Fibroblast of skin of scalp (primary cell): Measurements from ENCODE around the gene SLC26A4.

ENCODE experiments used
- DNase-seq: peaks from one replicate; pipeline ENCODE4 v3.0.0-alpha.2; 2013

Gene SLC26A4

DNA sequence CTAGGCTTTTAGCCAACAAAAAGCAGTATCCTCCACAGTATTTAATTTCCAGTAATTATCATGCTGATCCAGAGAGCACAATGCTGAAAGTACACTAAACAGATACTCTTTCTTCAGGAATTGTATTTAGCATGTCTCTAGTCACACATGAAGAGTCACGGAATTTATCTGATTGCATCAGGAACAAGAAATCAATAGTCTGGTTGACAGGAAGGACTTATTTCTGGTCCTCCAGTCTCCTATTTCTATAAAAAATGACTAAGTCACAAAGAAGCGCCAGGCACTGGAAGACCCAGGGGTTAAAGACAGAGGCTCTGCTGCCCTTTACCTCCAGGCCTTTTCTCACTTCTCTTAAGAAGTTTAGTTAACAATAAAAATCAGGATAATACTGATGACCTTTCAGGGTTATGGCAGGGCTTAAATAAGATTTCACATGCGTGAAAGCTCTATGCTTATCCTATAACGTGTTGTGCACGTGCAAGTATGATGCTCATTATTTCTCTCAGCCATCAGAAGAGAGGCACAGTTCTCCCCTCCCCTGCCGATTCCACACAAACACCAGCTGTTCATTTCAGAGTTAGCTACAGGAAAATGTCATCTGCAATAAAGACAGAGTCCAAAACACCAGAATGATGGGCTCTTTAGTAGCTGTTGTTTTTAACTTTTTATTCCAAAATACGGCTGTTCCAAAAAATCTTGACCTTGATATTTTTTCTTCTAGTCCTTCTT lies 36.9 kb downstream of the SLC26A4 start:
- DNase-seq, result no peak

GRCh38 chr7:107700570-107700969 lies 39.9 kb downstream of the SLC26A4 start:
- no peak for DNase-seq

GRCh38 chr7:107701191-107701590 lies 40.6 kb downstream of the SLC26A4 start:
- DNase-seq, result no peak

DNA sequence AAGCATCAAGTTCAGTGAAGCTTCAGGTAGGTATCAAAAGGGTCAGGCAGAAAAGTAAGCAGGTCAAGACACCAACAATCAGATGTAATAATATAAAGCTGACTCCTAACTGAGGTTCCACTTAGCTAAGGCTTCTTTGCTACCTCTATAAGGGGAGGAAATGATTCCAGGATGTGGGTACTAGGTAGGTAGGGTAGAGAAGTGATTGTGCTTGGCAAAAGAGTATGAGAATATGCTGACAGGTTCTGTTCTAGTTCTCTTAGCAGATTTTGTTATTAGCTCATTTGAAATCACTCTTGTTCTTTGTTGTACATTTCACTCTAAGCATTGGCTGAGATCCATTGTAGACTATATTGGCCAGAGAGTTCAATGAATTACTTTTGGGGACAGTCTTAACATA lies 42.6 kb downstream of the SLC26A4 start:
- DNase-seq, result no peak

DNA sequence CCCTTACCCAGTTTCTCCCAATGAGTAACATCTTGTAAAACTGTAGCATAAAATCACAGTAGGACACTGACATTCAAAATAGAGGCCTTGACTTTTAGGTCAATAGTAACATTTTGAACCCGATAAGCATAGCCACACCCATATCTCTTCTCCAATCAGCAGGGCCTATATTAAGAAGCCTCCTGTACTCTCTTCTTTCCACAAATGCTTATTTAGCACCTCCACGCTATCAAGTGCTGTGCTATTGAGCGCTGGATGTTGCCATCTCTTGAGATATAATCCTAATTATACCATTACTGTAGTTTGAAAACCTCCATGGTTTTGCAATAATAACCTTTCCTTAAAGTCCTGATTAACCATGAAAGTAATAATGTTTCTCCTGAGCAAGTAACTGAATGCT lies 43.2 kb downstream of the SLC26A4 start:
- no peak for DNase-seq

DNA sequence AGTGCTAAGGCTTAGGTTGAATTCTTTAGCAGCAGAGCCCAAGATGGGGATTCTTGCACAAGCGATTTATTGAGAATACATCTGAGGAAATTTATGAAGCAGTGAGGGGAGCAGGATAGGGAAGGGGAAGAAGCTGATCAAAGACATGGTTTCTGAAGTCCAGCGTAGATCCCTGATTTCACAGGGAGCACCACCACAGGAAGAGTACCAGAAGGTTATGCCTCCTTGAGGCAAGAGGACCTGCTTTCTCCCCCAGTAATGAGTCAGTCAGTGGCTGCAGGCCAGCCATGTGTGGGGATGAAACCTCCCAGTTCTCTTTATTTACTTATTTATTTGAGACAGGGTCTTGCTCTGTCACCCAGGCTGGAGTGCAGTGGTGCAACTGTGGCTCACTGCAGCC lies 48.3 kb downstream of the SLC26A4 start:
- DNase-seq, result no peak

DNA sequence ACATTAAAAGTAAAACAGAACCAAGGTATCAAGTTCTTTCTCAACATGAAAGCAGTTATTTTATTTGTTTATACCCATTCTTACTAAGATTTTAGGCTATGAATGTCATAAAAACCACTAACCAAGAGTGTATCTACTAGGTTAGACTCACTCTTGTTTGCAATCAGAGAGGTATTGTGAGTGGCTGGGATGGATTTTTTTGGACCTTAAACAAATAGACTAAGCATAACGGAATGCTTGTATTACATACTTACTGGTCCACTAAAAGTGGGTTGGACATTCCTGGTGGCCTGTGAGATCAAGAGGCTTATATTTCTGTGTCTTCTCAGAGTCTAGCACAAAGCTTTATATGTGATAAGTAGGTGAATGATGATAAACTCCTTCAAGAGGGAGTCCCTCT lies 50.7 kb downstream of the SLC26A4 start:
- DNase-seq, result peak; percentile 33

DNA sequence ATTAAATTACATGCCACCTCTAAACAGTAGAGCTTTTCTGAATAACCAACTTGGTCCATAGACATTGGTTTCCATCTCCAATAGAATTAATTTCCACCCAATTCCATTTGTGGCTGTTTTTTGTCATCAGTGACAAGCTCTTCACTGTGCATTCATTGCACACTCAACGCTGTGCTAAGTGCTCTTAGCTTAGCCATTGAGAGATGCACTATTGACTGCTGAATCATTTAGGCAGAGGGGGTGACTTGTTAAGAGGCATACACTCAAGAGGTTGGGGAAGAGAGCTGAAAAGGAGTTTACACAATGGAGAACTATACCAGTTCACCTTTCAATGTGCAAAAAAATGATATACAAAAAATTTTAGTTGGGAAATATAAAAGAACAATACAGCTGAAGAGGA lies 51.4 kb downstream of the SLC26A4 start:
- DNase-seq, result no peak

- no peak for DNase-seq
These were observed 52.3 kb downstream of the SLC26A4 start for GRCh38 chr7:107712896-107713295.

DNA sequence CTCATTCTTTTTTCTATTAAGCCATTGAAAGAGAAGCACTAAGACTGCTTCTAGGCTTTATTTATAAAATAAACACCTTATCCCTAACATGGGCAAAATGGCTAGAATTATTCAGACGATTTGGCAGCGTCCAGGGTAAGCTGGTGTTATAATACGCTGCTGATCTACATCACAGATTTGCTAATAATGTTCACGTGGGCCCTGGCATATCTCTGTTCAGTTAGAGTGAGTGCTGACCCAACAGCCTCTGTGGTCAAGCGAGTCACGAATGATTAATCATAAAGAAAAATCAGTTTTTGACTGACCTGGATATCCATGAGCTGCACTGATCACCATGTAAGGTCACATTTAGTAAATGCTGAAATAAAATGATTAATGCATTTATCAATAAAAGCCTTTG lies 54.9 kb downstream of the SLC26A4 start:
- no peak for DNase-seq

DNA sequence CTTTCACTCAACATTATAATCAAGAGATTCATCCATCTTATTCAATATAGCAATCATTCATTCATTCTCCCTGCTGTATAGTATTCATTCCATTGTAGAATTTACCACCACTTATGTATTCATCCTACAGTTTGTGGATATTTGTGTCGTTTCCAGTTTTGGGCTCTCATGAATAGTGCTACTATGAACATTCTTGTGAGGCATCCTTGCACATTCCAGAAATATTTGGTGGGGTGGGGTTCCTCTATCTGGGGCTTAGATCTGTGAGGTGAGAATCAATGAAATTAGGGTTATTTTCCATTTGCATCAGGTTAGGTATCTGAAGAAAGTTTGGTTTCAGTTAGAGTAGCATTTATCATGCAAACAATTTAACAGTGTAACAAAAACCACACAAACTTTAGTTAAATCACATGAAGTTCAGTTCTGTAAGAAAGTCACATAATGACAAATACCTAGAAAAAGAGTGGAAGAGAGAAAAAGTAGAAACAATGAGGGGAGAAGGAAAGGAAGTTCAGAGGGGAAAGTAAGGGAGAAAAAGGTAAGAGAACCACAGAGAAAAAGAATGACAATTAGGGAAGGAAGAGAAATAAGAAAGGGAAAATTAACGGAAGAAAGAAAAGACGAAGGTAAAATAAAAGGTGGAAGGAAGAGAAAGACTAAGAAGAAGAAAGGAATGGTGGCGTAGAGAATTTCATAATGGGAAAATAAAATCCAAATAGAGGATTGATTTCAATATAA lies 58.0 kb downstream of the SLC26A4 start:
- DNase-seq, result no peak

DNA sequence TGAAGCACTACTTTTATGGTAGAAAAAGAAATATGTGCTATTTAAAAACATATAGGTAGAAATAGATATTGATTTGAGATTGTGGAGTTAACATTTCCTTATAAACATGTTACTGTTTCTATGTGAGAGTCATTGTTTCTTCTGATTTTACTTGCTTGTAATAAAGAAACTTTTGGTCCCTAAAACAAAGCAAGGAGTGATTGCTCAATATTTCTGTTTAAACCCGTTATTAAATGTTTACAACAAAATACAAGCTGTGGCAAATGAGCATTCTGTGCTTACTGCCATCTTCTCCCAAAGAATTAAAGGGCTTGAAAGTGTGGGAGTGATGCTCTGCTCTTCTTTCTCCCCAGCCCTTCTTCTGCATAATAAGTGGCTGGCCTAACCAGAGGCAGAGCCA lies 60.7 kb downstream of the SLC26A4 start:
- DNase-seq, result no peak

GRCh38 chr7:107723255-107723654 lies 62.6 kb downstream of the SLC26A4 start:
- no peak for DNase-seq

GRCh38 chr7:107725138-107725740 lies 64.6 kb downstream of the SLC26A4 start:
- DNase-seq, result peak; percentile 59

GRCh38 chr7:107726356-107727130 lies 65.9 kb downstream of the SLC26A4 start:
- no peak for DNase-seq

DNA sequence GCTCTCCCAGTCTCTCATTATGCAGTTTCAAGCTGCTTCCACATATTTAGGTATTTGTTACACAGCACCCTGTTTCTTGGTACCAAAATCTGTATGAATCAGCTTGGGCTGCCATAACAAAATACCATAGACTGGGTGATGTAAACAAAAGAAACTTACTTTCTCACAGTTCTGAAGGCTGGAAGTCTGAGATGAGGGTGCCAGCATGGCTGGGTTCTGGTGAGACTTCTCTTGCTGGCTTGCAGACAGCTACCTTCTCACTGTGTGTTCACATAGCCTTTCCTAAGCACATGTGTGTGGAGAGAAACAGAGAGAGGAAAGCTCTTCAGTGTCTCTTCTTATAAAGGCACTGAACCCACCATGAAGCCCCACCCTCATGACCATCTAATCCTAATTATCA lies 67.6 kb downstream of the SLC26A4 start:
- DNase-seq, result no peak

GRCh38 chr7:107742678-107743566 lies 82.3 kb downstream of the SLC26A4 start:
- DNase-seq, result no peak

GRCh38 chr7:107743567-107744344 lies 83.1 kb downstream of the SLC26A4 start, which contains the start of gene CBLL1:
TSS of gene CBLL1 (plus strand) at chr7:107744142. CDS start at chr7:107744164, 22 bp downstream.
- DNase-seq, result peak; percentile 96

DNA sequence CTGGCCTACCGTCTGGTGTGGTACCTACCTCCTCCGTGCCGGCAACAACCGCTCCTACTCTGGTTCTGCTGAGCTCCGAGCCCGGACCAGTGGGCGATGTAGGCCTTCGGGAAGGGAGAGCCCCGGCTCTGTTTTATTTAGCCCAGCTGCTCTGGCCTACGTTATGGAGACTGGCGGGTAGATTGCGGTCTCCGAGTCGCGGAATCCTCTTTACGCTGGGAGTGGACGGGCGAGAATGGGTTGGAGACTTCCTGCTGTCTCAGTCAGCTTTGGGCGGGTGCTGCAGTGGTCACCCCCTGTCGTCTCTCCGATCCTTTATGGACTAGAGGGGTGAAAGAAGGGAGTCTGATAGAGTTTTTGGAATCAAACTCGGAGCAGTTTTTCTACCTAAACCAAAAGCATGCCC lies 83.7 kb downstream of the SLC26A4 start:
- DNase-seq, result no peak

GRCh38 chr7:107746006-107746405 lies 85.4 kb downstream of the SLC26A4 start:
- no peak for DNase-seq

DNA sequence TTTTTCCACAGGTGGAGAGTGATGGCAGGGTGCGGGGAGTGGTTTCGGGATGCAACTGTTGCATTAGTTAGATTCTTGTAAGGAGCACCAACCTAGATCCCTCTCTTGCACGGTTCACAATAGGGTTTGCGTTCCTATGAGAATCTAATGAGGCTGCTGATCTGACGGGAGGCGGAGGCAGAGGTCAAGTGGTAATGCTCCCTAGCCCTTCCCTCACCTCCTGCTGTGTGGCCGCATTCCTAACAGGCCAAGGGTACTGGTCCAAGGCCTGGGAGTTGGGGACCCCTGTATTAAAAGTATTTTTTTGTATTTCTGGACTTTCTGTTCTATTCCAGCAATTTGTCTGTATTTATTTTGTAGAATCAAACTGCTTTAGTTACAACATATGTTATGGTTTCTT lies 90.5 kb downstream of the SLC26A4 start:
- DNase-seq, result no peak
